Forelimb muscle (tissue), 1 donor: ENCODE data around the gene NPIPB5. TPM values are rescaled to one million over a fixed set of nuclear protein-coding genes. Genes with fewer than 3 reads are reported as not detected.
"Not testable (repeated sequence)": the region's sequence is repeated elsewhere in the genome, so short reads cannot be mapped to it uniquely, and the experiment has no call there.

Source experiments
- DNase-seq: peaks from one replicate; pipeline ENCODE4 v3.0.0-alpha.2; 2013; ENCODE audit warnings: low read depth
- polyA plus RNA-seq: library from polyadenylated mRNA; unstranded; fragments of 120-200 nt; gene quantifications from one replicate; pipeline ENCODE4 v1.2.1, GENCODE V29; 2013; ENCODE audit not compliant: insufficient read length

The NPIPB5 gene
- 118 TPM for polyA plus RNA-seq

DNA sequence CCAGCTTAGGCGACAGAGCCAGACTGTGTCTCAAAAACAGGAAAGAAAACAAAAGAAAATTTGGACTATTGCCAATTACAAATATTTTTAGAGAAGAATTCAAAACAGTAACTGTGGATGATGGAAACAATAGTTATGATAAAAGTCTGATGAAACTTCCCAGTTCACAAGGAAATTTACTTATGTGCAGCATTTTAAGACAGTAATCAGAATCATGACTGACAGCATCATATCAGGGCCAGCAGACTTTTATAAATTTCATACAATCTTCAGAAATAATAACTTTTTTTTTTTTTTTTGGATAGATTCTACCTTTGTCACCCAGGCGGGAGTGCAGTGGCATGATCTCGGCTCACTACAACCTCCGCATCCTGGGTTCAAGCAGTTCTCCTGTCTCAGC lies at the start of gene NPIPB5:
TSS of gene NPIPB5 (plus strand) at position 301 of the 400 bp plus-strand sequence. CDS start 2,911 bp downstream, outside the sequence.
- not testable (repeated sequence) for DNase-seq

DNA sequence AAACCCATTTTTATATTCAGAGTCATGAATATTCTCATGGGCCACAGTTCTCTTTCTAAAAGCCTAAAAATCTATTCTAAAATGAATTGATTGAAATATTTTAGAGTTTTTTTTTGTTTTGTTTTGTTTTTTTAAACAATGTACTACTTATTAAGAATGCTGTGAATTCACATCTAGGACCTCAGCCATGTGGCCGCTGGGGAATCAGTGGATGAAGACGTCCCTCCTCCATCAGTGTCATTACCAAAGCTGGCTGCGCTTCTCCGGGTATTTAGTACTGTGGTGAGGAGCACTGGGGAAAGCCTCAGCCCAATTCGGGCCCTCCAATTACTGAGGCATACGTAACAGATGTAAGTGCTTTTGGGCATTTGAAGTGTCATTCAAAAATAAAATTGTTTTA lies 41.8 kb upstream of the NPIPB5 start:
- DNase-seq: not testable (repeated sequence)

DNA sequence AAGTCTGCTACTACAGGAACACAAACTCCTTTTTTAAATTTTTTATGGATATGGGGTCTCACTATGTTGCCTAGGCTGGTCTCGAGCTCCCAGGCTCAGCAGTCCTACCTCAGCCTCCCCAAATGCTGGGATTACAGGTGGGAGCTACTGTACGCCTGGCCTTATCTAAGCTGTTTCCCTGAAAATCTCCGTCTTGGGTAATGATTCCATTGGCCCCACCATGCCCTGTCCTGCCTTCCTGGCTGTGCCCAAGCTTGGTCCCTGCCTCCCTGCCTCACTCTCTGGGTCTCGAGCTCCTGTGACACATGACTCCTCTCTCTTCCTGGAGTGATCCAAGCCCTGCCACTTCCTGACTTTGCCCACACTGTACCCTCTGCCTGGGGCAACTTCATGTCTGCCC lies 27.3 kb downstream of the NPIPB5 start:
- DNase-seq: not testable (repeated sequence)

- not testable (repeated sequence) for DNase-seq
Observed at GRCh38 chr16:22544809-22545208, 34.1 kb downstream of the NPIPB5 start.

DNA sequence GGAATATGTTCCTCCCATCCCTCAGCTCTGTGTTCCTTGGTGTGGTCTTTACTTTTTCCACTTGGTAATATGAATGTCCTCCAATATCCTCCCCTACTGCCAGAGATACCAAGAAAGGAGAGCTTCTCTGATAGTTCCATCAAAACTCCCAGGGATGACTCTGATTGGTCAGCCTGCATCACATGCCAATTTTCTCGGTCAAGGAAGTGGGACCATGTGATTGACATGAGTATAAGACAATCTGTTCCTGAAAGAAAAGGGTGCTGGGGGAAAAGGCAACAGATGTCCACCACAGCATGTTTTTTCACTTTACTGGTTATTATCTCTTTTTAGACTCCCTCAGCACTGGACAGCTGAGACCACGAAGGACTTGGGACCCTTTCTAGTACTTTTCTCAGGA lies 35.9 kb downstream of the NPIPB5 start:
- DNase-seq: not testable (repeated sequence)

GRCh38 chr16:22547170-22547765 lies 36.6 kb downstream of the NPIPB5 start:
- DNase-seq: not testable (repeated sequence)

- DNase-seq: not testable (repeated sequence)
Observed at GRCh38 chr16:22549853-22550252, 39.2 kb downstream of the NPIPB5 start.

GRCh38 chr16:22551143-22551542 lies 40.5 kb downstream of the NPIPB5 start:
- DNase-seq: not testable (repeated sequence)

DNA sequence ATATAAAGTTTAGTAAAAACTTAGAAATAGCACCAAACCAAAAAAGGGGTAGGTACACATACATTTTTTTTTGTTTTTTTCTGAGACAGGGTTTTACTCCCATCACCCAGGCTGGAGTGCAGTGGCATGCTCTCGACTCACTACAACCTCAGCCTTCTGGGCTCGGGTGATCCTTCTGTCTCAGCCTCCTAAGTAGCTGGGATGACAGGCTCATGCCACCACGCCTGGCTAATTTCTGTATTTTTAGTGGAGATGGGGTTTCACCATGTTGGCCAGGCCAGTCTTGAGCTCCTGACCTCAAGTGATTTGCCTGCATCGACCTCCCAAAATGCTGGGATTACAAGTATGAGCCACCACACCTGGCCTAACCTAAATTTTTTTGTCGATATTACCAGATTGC lies 41.0 kb downstream of the NPIPB5 start:
- DNase-seq: not testable (repeated sequence)

DNA sequence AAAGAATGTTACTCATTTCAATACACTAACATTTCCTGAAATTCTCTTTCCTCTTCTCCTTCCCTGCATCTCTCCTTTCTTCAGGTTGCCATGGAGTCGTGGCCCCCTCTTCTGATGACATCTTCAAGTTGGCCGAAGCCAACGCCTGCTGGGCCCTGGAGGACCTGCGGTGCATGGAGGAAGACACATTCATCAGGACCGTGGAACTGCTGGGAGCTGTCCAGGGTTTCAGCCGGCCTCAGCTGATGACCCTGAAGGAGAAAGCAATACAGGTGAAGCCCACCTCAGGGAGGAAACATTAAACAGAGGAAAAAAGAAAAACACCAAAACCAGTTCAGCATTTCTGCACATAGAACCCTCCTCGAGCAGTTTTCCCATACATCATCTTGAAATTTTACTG lies 46.1 kb downstream of the NPIPB5 start:
- not testable (repeated sequence) for DNase-seq

Other genes starting within 250 kb of the NPIPB5 start
- gene POLR3E, start 213.5 kb upstream of the NPIPB5 start, polyA plus RNA-seq: 39.4 TPM
- 15.2 TPM for gene CDR2, start 136.3 kb upstream of the NPIPB5 start, polyA plus RNA-seq